HepG2 (cell line): Measurements from ENCODE around the gene SDC4. TPM values are rescaled to one million over a fixed set of nuclear protein-coding genes. Genes with fewer than 3 reads are reported as not detected.

Source experiments
- ARID3A ChIP-seq: IDR thresholded peaks from 2 replicates; pipeline ENCODE4 v1.6.1; 2012; ENCODE audit warnings: low read depth, low read length, improper control_type of control experiment
- EZH2 ChIP-seq: conservative IDR thresholded peaks from 2 replicates; pipeline ENCODE4 v1.6.1; 2012; ENCODE audit warnings: mild to moderate bottlenecking, low read depth, low read length, moderate library complexity
- FOXA3 ChIP-seq: IDR thresholded peaks from 2 replicates; pipeline ENCODE4 v1.6.1; 2016; ENCODE audit warnings: missing genetic modification reagents, missing compliant biosample characterization
- GATAD2A ChIP-seq: IDR thresholded peaks from 2 replicates; pipeline ENCODE4 v1.6.1; 2016
- HDAC1 ChIP-seq: sonication (generic); formaldehyde crosslinking; IDR thresholded peaks from 2 replicates; pipeline ENCODE4 v1.5.1; 2020; ENCODE audit warnings: mild to moderate bottlenecking, missing genetic modification reagents
- HHEX ChIP-seq: IDR thresholded peaks from 2 replicates; pipeline ENCODE4 v1.6.1; 2016; ENCODE audit warnings: control low read depth
- HNF1A ChIP-seq, 2 experiments: sonication (generic) in 1 of 2; formaldehyde crosslinking in 1 of 2; IDR thresholded peaks; 2 replicates each; pipeline versions ENCODE4 v1.4.0 to v1.6.1; 2016 to 2020; ENCODE audit warnings: borderline replicate concordance in 1 of 2, low read depth in 1 of 2, mild to moderate bottlenecking in 1 of 2, missing genetic modification reagents in 1 of 2
- MEF2D ChIP-seq: sonication (generic); formaldehyde crosslinking; IDR thresholded peaks from 2 replicates; pipeline ENCODE4 v1.5.1; 2020; ENCODE audit warnings: mild to moderate bottlenecking, missing genetic modification reagents
- MTA1 ChIP-seq: sonication (generic); formaldehyde crosslinking; IDR thresholded peaks from 2 replicates; pipeline ENCODE4 v1.4.0; 2020; ENCODE audit warnings: missing genetic modification reagents, mild to moderate bottlenecking, borderline replicate concordance
- MXI1 ChIP-seq: IDR thresholded peaks from 3 replicates; pipeline ENCODE4 v1.6.1; 2012; ENCODE audit warnings: low read depth, low read length, inconsistent platforms, borderline replicate concordance
- NCOA2 ChIP-seq: sonication (generic); formaldehyde crosslinking; IDR thresholded peaks from 2 replicates; pipeline ENCODE4 v1.8.0; 2022; ENCODE audit warnings: inconsistent platforms
- RCOR2 ChIP-seq: IDR thresholded peaks from 2 replicates; pipeline ENCODE4 v1.6.1; 2016; ENCODE audit warnings: missing biosample characterization, missing genetic modification reagents
- SP5 ChIP-seq: IDR thresholded peaks from 2 replicates; pipeline ENCODE4 v1.6.1; 2016; ENCODE audit warnings: low read depth, borderline replicate concordance
- TEAD3 ChIP-seq: optimal IDR thresholded peaks from 2 replicates; pipeline ENCODE3; 2016; ENCODE audit warnings: borderline replicate concordance
- TFAP4 ChIP-seq: sonication (generic); IDR thresholded peaks from 2 replicates; pipeline ENCODE4 v1.6.1; 2016; ENCODE audit warnings: low read depth, borderline replicate concordance
- ZFP1 ChIP-seq: IDR thresholded peaks from 2 replicates; pipeline ENCODE4 v1.6.1; 2016
- ZNF253 ChIP-seq: sonication (generic); formaldehyde crosslinking; IDR thresholded peaks from 2 replicates; pipeline ENCODE4 v1.8.0; 2022; ENCODE audit warnings: mild to moderate bottlenecking, missing genetic modification reagents, borderline replicate concordance
- ZNF282 ChIP-seq: fragments of 450-650 bp; IDR thresholded peaks from 2 replicates; pipeline ENCODE4 v1.6.1; 2018; ENCODE audit not compliant: partially characterized antibody
- ZNF484 ChIP-seq: sonication (generic); formaldehyde crosslinking; IDR thresholded peaks from 2 replicates; pipeline ENCODE4 v1.5.1; 2020; ENCODE audit warnings: mild to moderate bottlenecking, low read depth, missing genetic modification reagents, borderline replicate concordance
- ZNF75D ChIP-seq: sonication (generic); formaldehyde crosslinking; IDR thresholded peaks from 2 replicates; pipeline ENCODE4 v1.8.1; 2023; ENCODE audit warnings: missing genetic modification reagents, mild to moderate bottlenecking, borderline replicate concordance
- polyA plus RNA-seq, 8 experiments: library from polyadenylated mRNA; depleted of rRNA in 3 of 8; stranded (reverse) in 7 of 8; unstranded in 1 of 8; fragments of >200 nt; fragmentation: Illumina TruSeq in 4 of 8; extraction: Trizol in 4 of 8; gene quantifications; 2 replicates each; pipeline versions ENCODE4 v1.2.1 to v1.2.3, GENCODE V29; 2011 to 2016; ENCODE audit warnings: low read depth in 4 of 8, missing spikeins in 1 of 8, mixed read lengths in 1 of 8; ENCODE audit not compliant: insufficient read depth in 1 of 8
- total RNA-seq, 5 experiments: library from RNA; depleted of rRNA; stranded (reverse); fragments of >200 nt; fragmentation: Illumina TruSeq; extraction: Trizol; gene quantifications; 2 replicates each; pipeline ENCODE4 v1.2.3, GENCODE V29; 2016; ENCODE audit warnings: low read depth in 1 of 5
- TF ChIP-seq, protein P1 (sequence below): sonication (generic); formaldehyde crosslinking; IDR thresholded peaks from 2 replicates; pipeline ENCODE4 v1.4.0; 2020; ENCODE audit warnings: missing genetic modification reagents

SDC4 gene
- total and polyA plus RNA-seq, 2 of the 13 experiments (the other 11 are each of a cell fraction or from before 2014, with no cell fraction given) = 49.0 to 65.1 TPM

DNA sequence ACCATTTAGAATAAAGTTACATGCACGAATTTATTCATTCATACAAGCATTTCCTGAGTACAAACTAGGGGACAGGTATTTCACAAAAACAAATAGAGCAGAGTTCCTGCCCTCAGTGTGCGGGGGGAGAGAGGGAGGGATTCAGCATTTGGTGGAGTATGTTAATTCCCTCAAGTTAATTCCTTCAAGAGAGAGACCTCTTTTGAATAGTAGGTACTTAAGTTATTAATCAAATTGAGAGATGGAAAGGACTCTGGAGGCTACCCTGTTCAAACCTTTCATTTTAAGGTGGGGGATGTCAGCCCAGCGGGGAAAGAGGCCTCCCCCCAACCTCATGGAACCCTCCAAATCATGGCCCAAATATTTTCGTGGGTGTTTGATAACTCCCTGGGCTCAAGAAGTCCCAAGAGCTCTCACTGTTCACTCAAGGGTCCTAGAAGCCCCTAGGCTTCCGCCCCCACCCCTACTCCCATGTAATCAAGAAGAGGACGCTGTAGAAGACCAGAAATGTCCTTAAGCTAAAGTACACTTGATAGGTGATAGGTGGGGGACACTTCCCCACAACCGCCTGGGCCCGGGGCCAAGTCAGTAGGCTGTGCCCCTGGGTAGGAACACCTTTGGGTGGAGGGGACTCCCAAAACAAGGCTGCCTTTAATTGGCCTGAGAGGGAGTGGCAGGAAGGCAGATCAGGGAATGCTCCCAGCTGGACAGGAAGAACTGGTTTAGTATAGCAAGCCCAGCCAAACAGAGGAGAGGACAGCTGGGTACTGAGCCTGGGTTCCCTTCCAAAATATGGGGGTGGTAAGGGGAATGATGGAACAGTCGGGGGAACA is 2.9 kb downstream of the SDC4 start (continued):
- TF ChIP-seq, protein P1, sequence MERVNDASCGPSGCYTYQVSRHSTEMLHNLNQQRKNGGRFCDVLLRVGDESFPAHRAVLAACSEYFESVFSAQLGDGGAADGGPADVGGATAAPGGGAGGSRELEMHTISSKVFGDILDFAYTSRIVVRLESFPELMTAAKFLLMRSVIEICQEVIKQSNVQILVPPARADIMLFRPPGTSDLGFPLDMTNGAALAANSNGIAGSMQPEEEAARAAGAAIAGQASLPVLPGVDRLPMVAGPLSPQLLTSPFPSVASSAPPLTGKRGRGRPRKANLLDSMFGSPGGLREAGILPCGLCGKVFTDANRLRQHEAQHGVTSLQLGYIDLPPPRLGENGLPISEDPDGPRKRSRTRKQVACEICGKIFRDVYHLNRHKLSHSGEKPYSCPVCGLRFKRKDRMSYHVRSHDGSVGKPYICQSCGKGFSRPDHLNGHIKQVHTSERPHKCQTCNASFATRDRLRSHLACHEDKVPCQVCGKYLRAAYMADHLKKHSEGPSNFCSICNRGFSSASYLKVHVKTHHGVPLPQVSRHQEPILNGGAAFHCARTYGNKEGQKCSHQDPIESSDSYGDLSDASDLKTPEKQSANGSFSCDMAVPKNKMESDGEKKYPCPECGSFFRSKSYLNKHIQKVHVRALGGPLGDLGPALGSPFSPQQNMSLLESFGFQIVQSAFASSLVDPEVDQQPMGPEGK (CRISPR knock-in tag) = peak; percentile 66; the same call in 1 of the 2 replicates
- TF ChIP-seq MXI1 (no peak), TEAD3 (CRISPR knock-in tag) (peak; percentile 32), ZNF484 (CRISPR knock-in tag) (no peak), ZNF75D (CRISPR knock-in tag) (no peak), FOXA3 (CRISPR knock-in tag) (peak; percentile 78), HHEX (CRISPR knock-in tag) (no peak), NCOA2 (CRISPR knock-in tag) (peak; percentile 60; the same call in 1 of the 2 replicates), ZFP1 (0 out of 2 replicates have a peak, but pooled peaks have one; percentile 52), TFAP4 (peak; percentile 38; the same call in 1 of the 2 replicates), HNF1A (IDR thresholded peaks at IDR 0.05; ENCODE audit: low read depth) (no peak), HNF1A (CRISPR knock-in tag; IDR thresholded peaks at IDR 0.05; ENCODE audit: borderline replicate concordance) (no peak), EZH2 (no peak), HDAC1 (CRISPR knock-in tag) (peak; percentile 46; the same call in 1 of the 2 replicates), GATAD2A (peak; percentile 86), ZNF253 (CRISPR knock-in tag) (peak; percentile 41; the same call in 1 of the 2 replicates), ZNF282 (no peak), MTA1 (CRISPR knock-in tag) (no peak), MEF2D (CRISPR knock-in tag) (0 out of 2 replicates have a peak, but pooled peaks have one; percentile 44), SP5 (peak; percentile 51), ARID3A (no peak), RCOR2 (CRISPR knock-in tag) (no peak)
